GM10266 (cell line): ENCODE results near the gene HSP90AB1.

Experiments used
- DNase-seq: peaks from one replicate; pipeline ENCODE4 v3.0.0; 2012; ENCODE audit errors: extremely low spot score
- CTCF ChIP-seq: IDR thresholded peaks from 2 replicates; pipeline ENCODE4 v1.5.1; 2012; ENCODE audit warnings: mild to moderate bottlenecking, low read depth; ENCODE audit not compliant: control insufficient read depth, insufficient read depth; ENCODE audit errors: missing control alignments

The HSP90AB1 gene

DNA sequence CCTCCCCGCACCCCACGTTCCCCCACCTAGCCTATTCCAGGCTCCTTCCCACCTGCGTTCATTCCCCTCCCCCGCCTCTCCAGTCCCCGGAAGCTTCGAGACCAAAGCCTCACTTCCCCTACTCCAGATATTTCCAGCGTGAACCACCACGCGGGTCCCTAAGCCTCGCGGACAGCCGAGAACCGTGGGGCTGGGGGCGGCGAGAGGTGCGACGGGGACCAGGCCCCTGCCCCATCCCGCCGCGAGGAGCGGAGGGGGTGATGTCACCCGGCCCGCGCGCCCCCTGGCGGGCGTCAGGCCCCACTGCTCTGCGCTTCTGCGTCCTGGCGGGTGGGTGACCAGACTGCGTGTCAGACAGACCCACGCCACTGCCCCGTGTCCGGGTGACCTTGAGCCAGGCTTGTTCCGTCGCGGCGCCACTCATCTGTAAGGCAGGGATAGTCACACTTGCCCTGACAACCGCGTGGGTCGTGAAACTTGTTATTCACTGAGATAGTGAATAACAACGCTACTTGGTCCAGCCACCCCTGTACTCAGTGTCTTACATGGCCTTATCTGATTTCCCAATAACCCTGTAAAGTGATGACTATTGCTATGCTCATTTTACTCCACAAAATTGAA, 9.0 kb upstream of the HSP90AB1 start:
- DNase-seq = peak; percentile 85
- peak; percentile 96 for TF ChIP-seq CTCF

GRCh38 chr6:44238687-44239350, 8.1 kb upstream of the HSP90AB1 start:
- TF ChIP-seq CTCF = no peak
- DNase-seq = no peak

DNA sequence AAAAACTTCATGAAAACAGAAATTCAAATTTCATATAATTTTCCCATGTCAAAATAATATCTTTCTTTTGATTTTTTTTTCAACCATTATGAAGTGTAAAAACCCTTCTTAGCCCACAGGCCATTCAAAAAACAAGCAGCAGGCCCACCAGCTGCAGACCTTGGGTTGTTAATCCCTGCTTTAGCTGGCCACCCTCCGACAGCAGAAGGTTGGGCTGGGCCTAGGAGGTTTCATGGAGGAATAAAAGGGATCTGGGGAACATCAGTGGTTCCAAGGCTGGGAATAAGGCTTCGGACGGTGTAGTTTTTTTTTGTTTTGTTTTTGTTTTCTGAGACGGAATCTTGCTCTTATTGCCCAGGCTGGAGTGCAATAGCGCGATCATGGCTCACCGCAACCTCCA, 3.6 kb upstream of the HSP90AB1 start:
- TF ChIP-seq CTCF = no peak

GRCh38 chr6:44245391-44245911, 1.4 kb upstream of the HSP90AB1 start:
- TF ChIP-seq CTCF = no peak
- no peak for DNase-seq

More for the DNA sequence above, 3.6 kb upstream of the HSP90AB1 start:
- no peak for DNase-seq

- TF ChIP-seq CTCF = peak; percentile 61
- DNase-seq = peak; percentile 85
Measured at GRCh38 chr6:44245912-44246662, 814 bp upstream of the HSP90AB1 start.

GRCh38 chr6:44247338-44248302, 719 bp downstream of the HSP90AB1 start:
- no peak for TF ChIP-seq CTCF
- DNase-seq = peak; percentile 65
